ENCODE data around the gene UGT1A10. TPM values are rescaled to one million over a fixed set of nuclear protein-coding genes. Genes with fewer than 3 reads are reported as not detected.
"Not testable (repeated sequence)": the region's sequence is repeated elsewhere in the genome, so short reads cannot be mapped to it uniquely, and the experiment has no call there.

Gene UGT1A10
- total RNA-seq, 5 donors from 2014 or later (not counting 1 experiment from before 2014, with no cell fraction given), result not detected

GRCh38 chr2:233650981-233651380 lies 14.7 kb downstream of the UGT1A10 start:
- H3K4me1 Mint-ChIP-seq, result no peaks in the 10 kb centered on the region
- no peaks in the 10 kb centered on the region for H3K9me3 ChIP-seq
- H3K27ac ChIP-seq (ENCODE audit: low read length), result no peak overlapping the region
- POLR2A ChIA-PET, result no interaction called here
- H3K36me3 ChIP-seq (ENCODE audit: control insufficient read depth in 2 of 2, extremely low read depth in 1 of 2, insufficient read depth in 1 of 2, low read length in 1 of 2), result no peaks in the 10 kb centered on the region
- no peak overlapping the region for H3K4me3 ChIP-seq (ENCODE audit: control insufficient read depth in 1 of 2, extremely low read depth in 1 of 2, low read length in 1 of 2)
- H3K4me1 ChIP-seq (ENCODE audit: control insufficient read depth in 1 of 2, extremely low read depth in 1 of 2, insufficient read depth in 2 of 2, low read length in 2 of 2), result no peaks in the 10 kb centered on the region
- ATAC-seq (replicated peaks in 1 of 4) (no peak), DNase-seq (no peak)
- no peak overlapping the region for H3K27ac Mint-ChIP-seq
- H3K27me3 ChIP-seq (replicated peaks in 1 of 2; ENCODE audit: control insufficient read depth in 2 of 2, extremely low read depth in 1 of 2, insufficient read depth in 2 of 2, low read length in 1 of 2), result peaks cover 0 to 6% of the 10 kb centered on the region in 2 experiments
- peaks cover 5% of the 10 kb centered on the region for H3K36me3 Mint-ChIP-seq
- CTCF ChIA-PET, result no interaction called here
- peaks cover 26 to 31% of the 10 kb centered on the region in 2 donors for H3K27me3 Mint-ChIP-seq
- H3K9me3 Mint-ChIP-seq, result peaks cover 6 to 15% (median 12%) of the 10 kb centered on the region in 3 donors
- no peak overlapping the region for H3K4me3 Mint-ChIP-seq
- 100% methylated on average over 1 of the region's 4 CpGs for WGBS (ENCODE audit: insufficient coverage)

- H3K4me1 ChIP-seq (ENCODE audit: control insufficient read depth in 1 of 2, extremely low read depth in 1 of 2, insufficient read depth in 2 of 2, low read length in 2 of 2), result no peaks in the 10 kb centered on the region
- H3K9me3 Mint-ChIP-seq, result peaks cover 4 to 12% (median 10%) of the 10 kb centered on the region in 3 donors
- WGBS (ENCODE audit: insufficient coverage), result no CpG with 5 or more reads among the region's 2 CpGs
- H3K9me3 ChIP-seq, result no peaks in the 10 kb centered on the region
- H3K4me1 Mint-ChIP-seq, result no peaks in the 10 kb centered on the region
- H3K27me3 ChIP-seq (replicated peaks in 1 of 2; ENCODE audit: control insufficient read depth in 2 of 2, extremely low read depth in 1 of 2, insufficient read depth in 2 of 2, low read length in 1 of 2), result peaks cover 0 to 5% of the 10 kb centered on the region in 2 experiments
- ATAC-seq (replicated peaks in 1 of 4) (no peak), DNase-seq (no peak)
- H3K27me3 Mint-ChIP-seq, result peaks cover 27 to 31% of the 10 kb centered on the region in 2 donors
- no peak overlapping the region for H3K4me3 Mint-ChIP-seq
- H3K27ac Mint-ChIP-seq, result no peak overlapping the region
- H3K27ac ChIP-seq (ENCODE audit: low read length), result no peak overlapping the region
- H3K36me3 Mint-ChIP-seq, result peaks cover 4% of the 10 kb centered on the region
- no peak overlapping the region for H3K4me3 ChIP-seq (ENCODE audit: control insufficient read depth in 1 of 2, extremely low read depth in 1 of 2, low read length in 1 of 2)
- ChIA-PET POLR2A (no interaction called here), CTCF (no interaction called here)
- H3K36me3 ChIP-seq (ENCODE audit: control insufficient read depth in 2 of 2, extremely low read depth in 1 of 2, insufficient read depth in 1 of 2, low read length in 1 of 2), result no peaks in the 10 kb centered on the region
Observed at GRCh38 chr2:233651430-233651829, 15.2 kb downstream of the UGT1A10 start.

- Mint-ChIP-seq H3K27ac (no peak overlapping the region), H3K27me3 (peaks cover 22 to 33% of the 10 kb centered on the region in 2 donors), H3K9me3 (no peaks in the 10 kb centered on the region), H3K4me1 (no peaks in the 10 kb centered on the region), H3K36me3 (no peaks in the 10 kb centered on the region), H3K4me3 (no peak overlapping the region)
- Histone ChIP-seq H3K27ac (ENCODE audit: low read length) (no peak overlapping the region), H3K27me3 (replicated peaks in 1 of 2; ENCODE audit: control insufficient read depth in 2 of 2, extremely low read depth in 1 of 2, insufficient read depth in 2 of 2, low read length in 1 of 2) (peaks cover 0 to 5% of the 10 kb centered on the region in 2 experiments), H3K9me3 (no peaks in the 10 kb centered on the region), H3K4me3 (ENCODE audit: control insufficient read depth in 1 of 2, extremely low read depth in 1 of 2, low read length in 1 of 2) (no peak overlapping the region), H3K4me1 (ENCODE audit: control insufficient read depth in 1 of 2, extremely low read depth in 1 of 2, insufficient read depth in 2 of 2, low read length in 2 of 2) (no peaks in the 10 kb centered on the region), H3K36me3 (ENCODE audit: control insufficient read depth in 2 of 2, extremely low read depth in 1 of 2, insufficient read depth in 1 of 2, low read length in 1 of 2) (no peaks in the 10 kb centered on the region)
- CTCF ChIA-PET, result no interaction called here
- 58% methylated on average over 4 of the region's 6 CpGs for WGBS (ENCODE audit: insufficient coverage)
- no peak for ATAC-seq (replicated peaks in 1 of 4)
- POLR2A ChIA-PET, result interaction anchor here in 1 of 2 donors (0.6 kb wide), 1 partner anchor 1639 kb away, joined by 4 read pairs; no protein-coding TSS in a partner anchor
- DNase-seq, result no peak
Observed at GRCh38 chr2:233654501-233654900, 18.3 kb downstream of the UGT1A10 start.

GRCh38 chr2:233655043-233655442 lies 18.8 kb downstream of the UGT1A10 start:
- ATAC-seq (replicated peaks in 1 of 4) (no peak), DNase-seq (no peak)
- H3K36me3 Mint-ChIP-seq, result no peaks in the 10 kb centered on the region
- H3K36me3 ChIP-seq (ENCODE audit: control insufficient read depth in 2 of 2, extremely low read depth in 1 of 2, insufficient read depth in 1 of 2, low read length in 1 of 2), result no peaks in the 10 kb centered on the region
- H3K27ac Mint-ChIP-seq, result no peak overlapping the region
- no peak overlapping the region for H3K4me3 ChIP-seq (ENCODE audit: control insufficient read depth in 1 of 2, extremely low read depth in 1 of 2, low read length in 1 of 2)
- H3K27me3 Mint-ChIP-seq, result peaks cover 22 to 33% of the 10 kb centered on the region in 2 donors
- no peaks in the 10 kb centered on the region for H3K9me3 ChIP-seq
- WGBS (ENCODE audit: insufficient coverage), result 45% methylated on average over 1 of the region's 1 CpG
- no peaks in the 10 kb centered on the region for H3K4me1 ChIP-seq (ENCODE audit: control insufficient read depth in 1 of 2, extremely low read depth in 1 of 2, insufficient read depth in 2 of 2, low read length in 2 of 2)
- no peak overlapping the region for H3K4me3 Mint-ChIP-seq
- no peaks in the 10 kb centered on the region for H3K4me1 Mint-ChIP-seq
- H3K9me3 Mint-ChIP-seq, result no peaks in the 10 kb centered on the region
- no peak overlapping the region for H3K27ac ChIP-seq (ENCODE audit: low read length)
- ChIA-PET CTCF (no interaction called here), POLR2A (interaction anchor here in 1 of 2 donors (0.6 kb wide), 1 partner anchor 1638 kb away, joined by 4 read pairs; no protein-coding TSS in a partner anchor)
- H3K27me3 ChIP-seq (replicated peaks in 1 of 2; ENCODE audit: control insufficient read depth in 2 of 2, extremely low read depth in 1 of 2, insufficient read depth in 2 of 2, low read length in 1 of 2), result peaks cover 0 to 5% of the 10 kb centered on the region in 2 experiments

GRCh38 chr2:233655943-233656342 lies 19.7 kb downstream of the UGT1A10 start:
- H3K4me3 ChIP-seq (ENCODE audit: control insufficient read depth in 1 of 2, extremely low read depth in 1 of 2, low read length in 1 of 2); H3K27me3 ChIP-seq (replicated peaks in 1 of 2; ENCODE audit: control insufficient read depth in 2 of 2, extremely low read depth in 1 of 2, insufficient read depth in 2 of 2, low read length in 1 of 2); H3K27ac Mint-ChIP-seq; H3K36me3 ChIP-seq (ENCODE audit: control insufficient read depth in 2 of 2, extremely low read depth in 1 of 2, insufficient read depth in 1 of 2, low read length in 1 of 2); H3K27ac ChIP-seq (ENCODE audit: low read length); CTCF ChIA-PET; H3K4me1 Mint-ChIP-seq; H3K4me1 ChIP-seq (ENCODE audit: control insufficient read depth in 1 of 2, extremely low read depth in 1 of 2, insufficient read depth in 2 of 2, low read length in 2 of 2); H3K9me3 ChIP-seq; H3K36me3 Mint-ChIP-seq; POLR2A ChIA-PET; DNase-seq; H3K9me3 Mint-ChIP-seq; H3K4me3 Mint-ChIP-seq; ATAC-seq (replicated peaks in 1 of 4): not testable (repeated sequence)
- WGBS (ENCODE audit: insufficient coverage), result no CpG with 5 or more reads among the region's 3 CpGs
- peaks cover 22 to 33% of the 10 kb centered on the region in 2 donors for H3K27me3 Mint-ChIP-seq

- POLR2A ChIA-PET, result no interaction called here
- Mint-ChIP-seq H3K4me3 (no peak overlapping the region), H3K4me1 (no peaks in the 10 kb centered on the region), H3K9me3 (no peaks in the 10 kb centered on the region), H3K27me3 (peaks cover 19 to 33% of the 10 kb centered on the region in 2 donors), H3K36me3 (no peaks in the 10 kb centered on the region), H3K27ac (no peak overlapping the region)
- H3K27me3 ChIP-seq (replicated peaks in 1 of 2; ENCODE audit: control insufficient read depth in 2 of 2, extremely low read depth in 1 of 2, insufficient read depth in 2 of 2, low read length in 1 of 2), result peaks cover 0 to 2% of the 10 kb centered on the region in 2 experiments
- CTCF ChIA-PET, result no interaction called here
- ATAC-seq (replicated peaks in 1 of 4) (no peak), DNase-seq (no peak)
- H3K4me1 ChIP-seq (ENCODE audit: control insufficient read depth in 1 of 2, extremely low read depth in 1 of 2, insufficient read depth in 2 of 2, low read length in 2 of 2), result no peaks in the 10 kb centered on the region
- no peaks in the 10 kb centered on the region for H3K36me3 ChIP-seq (ENCODE audit: control insufficient read depth in 2 of 2, extremely low read depth in 1 of 2, insufficient read depth in 1 of 2, low read length in 1 of 2)
- no peak overlapping the region for H3K4me3 ChIP-seq (ENCODE audit: control insufficient read depth in 1 of 2, extremely low read depth in 1 of 2, low read length in 1 of 2)
- WGBS (ENCODE audit: insufficient coverage), result 40% methylated on average over 4 of the region's 10 CpGs
- no peak overlapping the region for H3K27ac ChIP-seq (ENCODE audit: low read length)
- H3K9me3 ChIP-seq, result no peaks in the 10 kb centered on the region
Observed at GRCh38 chr2:233656443-233656842, 20.2 kb downstream of the UGT1A10 start.

- Histone ChIP-seq H3K4me3 (ENCODE audit: control insufficient read depth in 1 of 2, extremely low read depth in 1 of 2, low read length in 1 of 2) (no peak overlapping the region), H3K4me1 (ENCODE audit: control insufficient read depth in 1 of 2, extremely low read depth in 1 of 2, insufficient read depth in 2 of 2, low read length in 2 of 2) (no peaks in the 10 kb centered on the region), H3K9me3 (no peaks in the 10 kb centered on the region), H3K36me3 (ENCODE audit: control insufficient read depth in 2 of 2, extremely low read depth in 1 of 2, insufficient read depth in 1 of 2, low read length in 1 of 2) (no peaks in the 10 kb centered on the region), H3K27me3 (replicated peaks in 1 of 2; ENCODE audit: control insufficient read depth in 2 of 2, extremely low read depth in 1 of 2, insufficient read depth in 2 of 2, low read length in 1 of 2) (peaks cover 0 to 5% of the 10 kb centered on the region in 2 experiments), H3K27ac (ENCODE audit: low read length) (no peak overlapping the region)
- H3K36me3 Mint-ChIP-seq, result no peaks in the 10 kb centered on the region
- H3K27ac Mint-ChIP-seq, result no peak overlapping the region
- ChIA-PET POLR2A (no interaction called here), CTCF (no interaction called here)
- no peak overlapping the region for H3K4me3 Mint-ChIP-seq
- no peak for DNase-seq
- H3K9me3 Mint-ChIP-seq, result no peaks in the 10 kb centered on the region
- no peak for ATAC-seq (replicated peaks in 1 of 4)
- peaks cover 17 to 27% of the 10 kb centered on the region in 2 donors for H3K27me3 Mint-ChIP-seq
- no peaks in the 10 kb centered on the region for H3K4me1 Mint-ChIP-seq
Observed at GRCh38 chr2:233658610-233659009, 22.4 kb downstream of the UGT1A10 start.

Measured in T-cell (primary cell).